Astrocyte of the spinal cord (primary cell): Measurements from ENCODE around the gene FASTKD1.
A peak's percentile ranks its signal among the peaks of the same experiment; 100 is the strongest.

Source experiments
- DNase-seq: peaks from one replicate; pipeline ENCODE4 v3.0.0; 2011; ENCODE audit warnings: low read depth, low spot score
- H3K4me3 ChIP-seq: 2 replicates; pipeline ENCODE4 v1.5.1; 2011; ENCODE audit warnings: low read depth, mild to moderate bottlenecking, low read length, moderate library complexity
- CTCF ChIP-seq: IDR thresholded peaks from 2 replicates; pipeline ENCODE4 v1.5.1; 2012; ENCODE audit warnings: low read depth, mild to moderate bottlenecking, low read length, inconsistent platforms
- in situ Hi-C: cut with HindIII; loops from 2 replicates; pipeline ENCODE4 v1.10.0; 2017; ENCODE audit warnings: low sequenced_read_pairs

FASTKD1 gene

DNA sequence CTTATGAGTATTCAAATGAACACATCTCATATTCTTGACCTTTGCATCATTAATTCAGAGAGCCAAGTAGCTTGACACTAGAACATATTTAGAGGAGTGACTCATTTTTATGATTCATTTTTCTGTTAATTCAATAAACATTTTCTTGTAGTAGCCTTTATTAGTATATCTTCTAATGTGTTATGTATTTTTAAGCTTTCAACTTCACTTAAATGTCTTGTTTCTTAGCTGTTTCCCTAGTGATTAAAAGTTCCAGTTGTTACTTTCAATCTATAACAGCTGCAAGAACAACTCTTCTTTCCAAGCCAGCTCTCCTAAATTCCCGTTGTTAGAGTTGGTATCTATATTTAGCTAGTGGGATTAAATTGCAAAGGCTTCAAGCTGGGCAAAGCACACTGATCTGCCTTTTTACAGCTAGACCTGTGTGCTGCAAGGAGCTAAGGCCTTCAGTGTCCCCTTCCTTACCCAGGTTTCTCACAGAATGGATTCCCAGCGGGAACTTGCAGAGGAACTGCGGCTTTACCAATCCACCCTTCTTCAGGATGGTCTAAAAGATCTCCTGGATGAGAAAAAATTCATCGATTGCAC is 64.3 kb downstream of the FASTKD1 start, which contains the start of gene KLHL41:
Gene KLHL41 (plus strand): TSS at position 405 of the 588 bp plus-strand sequence. CDS start 77 bp downstream, at position 482.
- DNase-seq, result peak; percentile 67
- TF ChIP-seq CTCF, result no peak
- in situ Hi-C loops, result no loop called here
- no peak within 1 kb of the TSS for H3K4me3 ChIP-seq

GRCh38 chr2:169507698-169508097 is 66.0 kb downstream of the FASTKD1 start:
- peak; percentile 71 for DNase-seq
- no peak overlapping the region for H3K4me3 ChIP-seq
- in situ Hi-C loops, result no loop called here
- TF ChIP-seq CTCF, result no peak

GRCh38 chr2:169504651-169505050 is 69.0 kb downstream of the FASTKD1 start:
- no peak for TF ChIP-seq CTCF
- no peak overlapping the region for H3K4me3 ChIP-seq
- DNase-seq, result no peak
- in situ Hi-C loops, result no loop called here

DNA sequence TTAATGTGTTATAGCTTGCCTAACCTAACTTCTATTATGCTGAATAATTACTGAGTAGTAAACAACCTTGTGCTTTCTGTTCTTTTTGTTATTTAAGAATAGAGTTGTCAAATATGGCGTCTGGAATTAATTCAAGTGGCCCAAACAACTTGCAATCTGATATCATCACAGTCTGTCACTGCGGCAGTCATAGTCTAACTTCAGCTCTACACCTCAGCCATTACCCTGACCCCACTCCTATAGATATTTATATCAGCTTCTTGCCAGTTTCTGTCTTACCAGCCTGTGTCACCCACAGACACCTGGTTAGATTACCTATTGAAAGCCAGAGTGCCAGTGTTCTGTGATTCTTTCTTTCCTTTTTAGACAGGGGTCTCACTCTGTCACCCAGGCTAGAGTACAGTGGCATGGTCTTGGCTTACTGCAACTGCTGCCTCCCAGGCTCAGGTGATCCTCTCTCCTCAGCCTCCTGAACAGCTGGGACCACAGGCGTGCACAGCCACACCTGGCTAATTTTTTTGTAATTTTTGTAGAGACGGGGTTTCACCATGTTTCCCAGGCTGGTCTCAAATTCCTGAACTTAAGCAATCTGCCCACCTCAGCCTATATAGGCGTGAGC is 78.2 kb downstream of the FASTKD1 start:
- TF ChIP-seq CTCF, result no peak
- in situ Hi-C loops, result no loop called here
- DNase-seq, result no peak
- no peak overlapping the region for H3K4me3 ChIP-seq

- DNase-seq, result no peak
- no peak for TF ChIP-seq CTCF
- no peak overlapping the region for H3K4me3 ChIP-seq
- in situ Hi-C loops, result no loop called here
Measured at GRCh38 chr2:169493360-169493759, 80.3 kb downstream of the FASTKD1 start.

DNA sequence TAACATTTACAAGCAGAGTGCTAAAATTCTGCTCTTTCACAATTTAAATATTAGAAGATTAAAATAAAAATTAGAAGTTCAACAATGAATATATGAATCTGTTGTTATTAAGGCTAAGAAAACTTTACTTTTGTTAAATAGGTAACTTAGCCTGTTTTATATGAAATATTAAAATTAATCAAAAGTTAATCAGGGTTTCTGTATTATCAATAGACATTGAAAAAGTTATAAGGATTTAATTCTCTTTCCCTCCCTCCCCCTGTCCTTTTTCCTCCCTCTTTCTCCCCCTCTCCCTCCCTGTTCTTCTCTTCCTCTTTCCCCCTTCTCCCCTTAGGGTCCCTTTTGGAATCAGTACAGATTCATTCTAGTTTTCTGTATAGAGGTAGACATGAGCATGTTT is 82.3 kb downstream of the FASTKD1 start:
- H3K4me3 ChIP-seq, result no peak overlapping the region
- no peak for TF ChIP-seq CTCF
- in situ Hi-C loops, result no loop called here
- no peak for DNase-seq
